Measurements from ENCODE around the gene TEX38. TPM values are rescaled to one million over a fixed set of nuclear protein-coding genes. Genes with fewer than 3 reads are reported as not detected.
"Not testable (repeated sequence)": the region's sequence is repeated elsewhere in the genome, so short reads cannot be mapped to it uniquely, and the experiment has no call there.

The TEX38 gene
- polyA plus RNA-seq, 4 donors, result 0.09 TPM; not detected in 3

DNA sequence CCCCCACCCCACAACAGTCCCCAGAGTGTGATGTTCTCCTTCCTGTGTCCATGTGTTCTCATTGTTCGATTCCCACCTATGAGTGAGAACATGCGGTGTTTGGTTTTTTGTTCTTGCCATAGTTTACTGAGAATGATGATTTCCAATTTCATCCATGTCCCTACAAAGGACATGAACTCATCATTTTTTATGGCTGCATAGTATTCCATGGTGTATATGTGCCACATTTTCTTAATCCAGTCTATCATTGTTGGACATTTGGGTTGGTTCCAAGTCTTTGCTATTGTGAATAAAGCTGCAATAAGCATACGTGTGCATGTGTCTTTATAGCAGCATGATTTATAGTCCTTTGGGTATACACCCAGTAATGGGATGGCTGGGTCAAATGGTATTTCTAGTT, 20.5 kb upstream of the TEX38 start:
- H3K4me1 ChIP-seq (ENCODE audit: control insufficient read depth in 3 of 3, insufficient read depth in 2 of 3, low read depth in 1 of 3, low read length in 2 of 3); H3K27me3 ChIP-seq (ENCODE audit: control insufficient read depth in 3 of 3, insufficient read depth in 3 of 3, low read length in 3 of 3); H3K4me3 ChIP-seq (ENCODE audit: low read depth in 1 of 3, low read length in 3 of 3); H3K27ac ChIP-seq (ENCODE audit: low read depth in 1 of 3, low read length in 2 of 3); DNase-seq; FAIRE-seq: not testable (repeated sequence)
- peaks cover 0 to 15% (median 3%) of the 10 kb centered on the region in 3 donors for H3K36me3 ChIP-seq (ENCODE audit: control insufficient read depth in 3 of 3, insufficient read depth in 2 of 3, low read depth in 1 of 3, low read length in 3 of 3)
- 89 to 98% (median 93%) methylated on average over 3 of the region's 3 CpGs for WGBS, 3 donors
- peaks cover 0 to 14% of the 10 kb centered on the region in 2 donors for H3K9me3 ChIP-seq (ENCODE audit: control insufficient read depth in 2 of 2, insufficient read depth in 1 of 2, low read depth in 1 of 2, low read length in 1 of 2)

DNA sequence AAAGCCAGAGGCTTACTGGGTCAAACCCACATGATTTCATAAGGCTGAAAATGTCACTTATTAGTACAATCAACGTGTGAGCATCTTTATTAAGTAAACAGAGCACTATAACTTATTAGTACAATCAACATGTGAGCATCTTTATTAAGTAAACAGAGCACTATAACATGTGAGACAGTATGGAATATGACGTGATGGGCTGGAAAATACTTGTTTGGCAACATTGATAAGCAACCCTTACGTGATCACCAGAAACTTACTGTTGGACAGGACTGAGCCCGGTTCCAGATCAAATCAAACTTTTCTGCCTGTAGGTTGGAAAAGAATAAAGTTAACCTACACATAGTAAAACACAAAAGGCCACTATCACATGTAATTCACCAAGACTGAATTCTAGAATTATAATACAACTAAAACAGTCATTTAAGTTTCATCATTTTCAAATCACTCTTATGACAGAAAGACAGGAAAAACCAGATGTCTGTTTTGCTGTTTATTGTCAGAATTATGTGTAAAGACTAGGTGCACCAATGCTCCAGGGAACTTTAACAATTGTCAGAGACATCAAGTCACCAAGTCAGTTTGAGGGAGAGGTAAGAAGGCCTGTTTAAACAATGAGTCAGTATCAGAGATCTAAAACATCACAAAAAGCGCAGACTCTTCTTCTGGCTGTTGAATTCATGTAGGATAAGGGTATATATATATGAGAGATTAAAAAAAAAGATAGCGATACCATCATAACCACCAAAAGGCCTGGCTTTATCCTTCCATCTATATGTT, 19.1 kb upstream of the TEX38 start:
- 60 to 69% (median 62%) methylated on average over 6 of the region's 6 CpGs for WGBS, 3 donors
- H3K36me3 ChIP-seq (ENCODE audit: control insufficient read depth in 3 of 3, insufficient read depth in 2 of 3, low read depth in 1 of 3, low read length in 3 of 3), result peaks cover 0 to 15% (median 3%) of the 10 kb centered on the region in 3 donors
- H3K27me3 ChIP-seq (ENCODE audit: control insufficient read depth in 3 of 3, insufficient read depth in 3 of 3, low read length in 3 of 3), result no peaks in the 10 kb centered on the region
- peaks cover 0 to 7% (median 4%) of the 10 kb centered on the region in 3 donors for H3K4me1 ChIP-seq (ENCODE audit: control insufficient read depth in 3 of 3, insufficient read depth in 2 of 3, low read depth in 1 of 3, low read length in 2 of 3)
- peaks cover 0 to 14% of the 10 kb centered on the region in 2 donors for H3K9me3 ChIP-seq (ENCODE audit: control insufficient read depth in 2 of 2, insufficient read depth in 1 of 2, low read depth in 1 of 2, low read length in 1 of 2)
- FAIRE-seq (no peak), DNase-seq (no peak)
- H3K27ac ChIP-seq (ENCODE audit: low read depth in 1 of 3, low read length in 2 of 3), result no peak overlapping the region
- H3K4me3 ChIP-seq (ENCODE audit: low read depth in 1 of 3, low read length in 3 of 3), result no peak overlapping the region

DNA sequence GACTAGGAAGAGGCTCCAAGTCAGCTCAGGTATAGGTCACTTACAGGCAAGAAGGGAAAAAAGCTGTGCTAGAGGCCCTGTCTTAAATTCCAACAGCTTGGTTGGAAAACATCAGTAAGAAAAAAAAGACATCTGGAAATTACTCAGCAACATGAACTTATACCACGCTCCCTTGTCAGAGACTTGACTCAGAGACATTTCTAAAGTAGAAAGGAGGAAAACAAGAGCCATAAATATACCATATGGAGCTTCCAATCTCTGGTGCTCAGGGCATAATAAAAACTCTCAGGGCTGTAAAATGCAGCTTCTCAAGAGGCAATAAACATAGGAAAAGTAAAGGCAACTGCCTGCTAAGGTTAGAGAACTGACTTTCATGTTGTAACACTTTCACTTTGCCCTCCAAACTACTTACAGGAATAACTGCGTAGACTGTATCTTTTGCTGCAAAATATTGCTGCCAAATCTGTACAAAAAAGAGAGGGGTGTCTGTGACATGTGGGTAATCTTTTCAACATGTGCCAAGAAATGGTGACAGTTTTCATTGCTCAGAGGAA, 18.2 kb upstream of the TEX38 start:
- FAIRE-seq (no peak), DNase-seq (peak; percentile 73 to 76)
- Histone ChIP-seq H3K4me3 (ENCODE audit: low read depth in 1 of 3, low read length in 3 of 3) (no peak overlapping the region), H3K27me3 (ENCODE audit: control insufficient read depth in 3 of 3, insufficient read depth in 3 of 3, low read length in 3 of 3) (no peaks in the 10 kb centered on the region), H3K9me3 (ENCODE audit: control insufficient read depth in 2 of 2, insufficient read depth in 1 of 2, low read depth in 1 of 2, low read length in 1 of 2) (peaks cover 0 to 8% of the 10 kb centered on the region in 2 donors), H3K4me1 (ENCODE audit: control insufficient read depth in 3 of 3, insufficient read depth in 2 of 3, low read depth in 1 of 3, low read length in 2 of 3) (peaks cover 0 to 7% (median 4%) of the 10 kb centered on the region in 3 donors), H3K27ac (ENCODE audit: low read depth in 1 of 3, low read length in 2 of 3) (peak overlapping the region; percentile 24 to 63 (median 27)), H3K36me3 (ENCODE audit: control insufficient read depth in 3 of 3, insufficient read depth in 2 of 3, low read depth in 1 of 3, low read length in 3 of 3) (peaks cover 0 to 9% (median 5%) of the 10 kb centered on the region in 3 donors)
- 29 to 56% (median 48%) methylated on average over 2 of the region's 2 CpGs for WGBS, 3 donors

DNA sequence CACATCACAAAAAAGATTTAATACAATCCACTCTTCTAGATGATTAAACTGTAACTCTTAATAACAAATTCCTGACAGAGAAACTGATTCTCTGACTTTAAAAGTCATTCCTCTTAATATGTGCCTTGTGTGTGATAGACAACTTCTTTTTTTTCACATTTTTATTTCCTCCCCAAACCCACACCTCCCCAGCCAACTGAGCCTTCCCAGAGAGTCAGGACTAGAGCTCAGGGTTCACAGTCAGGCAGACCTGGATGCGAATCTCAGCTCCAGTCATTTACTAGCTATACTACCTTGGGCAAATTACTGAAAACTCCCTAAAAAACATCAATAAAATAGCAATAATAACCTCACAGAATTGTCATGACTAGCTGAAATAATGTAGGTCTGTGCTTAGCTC, 17.6 kb upstream of the TEX38 start:
- FAIRE-seq (no peak), DNase-seq (peak in 1 of 2 donors; percentile 26)
- no peak overlapping the region for H3K27ac ChIP-seq (ENCODE audit: low read depth in 1 of 3, low read length in 2 of 3)

DNA sequence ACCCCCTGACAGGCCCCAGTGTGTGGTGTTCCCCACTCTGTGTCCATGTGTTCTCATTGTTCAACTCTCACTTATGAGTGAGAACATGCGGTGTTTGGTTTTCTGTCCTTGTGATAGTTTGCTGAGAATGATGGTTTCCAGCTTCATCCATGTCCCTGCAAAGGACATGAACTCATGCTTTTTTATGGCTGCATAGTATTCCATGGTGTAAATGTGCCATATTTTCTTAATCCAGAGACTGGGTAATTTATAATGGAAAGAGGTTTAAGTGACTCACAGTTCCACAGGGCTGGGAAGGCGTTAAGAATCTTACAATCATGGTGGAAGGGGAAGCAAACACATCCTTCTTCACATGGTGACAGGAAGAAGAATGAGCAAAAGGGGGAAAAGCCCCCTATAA, 17.0 kb upstream of the TEX38 start:
- not testable (repeated sequence) for H3K27ac ChIP-seq (ENCODE audit: low read depth in 1 of 3, low read length in 2 of 3); H3K9me3 ChIP-seq (ENCODE audit: control insufficient read depth in 2 of 2, insufficient read depth in 1 of 2, low read depth in 1 of 2, low read length in 1 of 2); H3K36me3 ChIP-seq (ENCODE audit: control insufficient read depth in 3 of 3, insufficient read depth in 2 of 3, low read depth in 1 of 3, low read length in 3 of 3); FAIRE-seq; H3K27me3 ChIP-seq (ENCODE audit: control insufficient read depth in 3 of 3, insufficient read depth in 3 of 3, low read length in 3 of 3); H3K4me1 ChIP-seq (ENCODE audit: control insufficient read depth in 3 of 3, insufficient read depth in 2 of 3, low read depth in 1 of 3, low read length in 2 of 3); DNase-seq; H3K4me3 ChIP-seq (ENCODE audit: low read depth in 1 of 3, low read length in 3 of 3)
- WGBS, 3 donors, result 95 to 99% (median 96%) methylated on average over 2 of the region's 2 CpGs

More for the DNA sequence above, 17.6 kb upstream of the TEX38 start:
- peaks cover 0 to 7% (median 4%) of the 10 kb centered on the region in 3 donors for H3K4me1 ChIP-seq (ENCODE audit: control insufficient read depth in 3 of 3, insufficient read depth in 2 of 3, low read depth in 1 of 3, low read length in 2 of 3)
- H3K9me3 ChIP-seq (ENCODE audit: control insufficient read depth in 2 of 2, insufficient read depth in 1 of 2, low read depth in 1 of 2, low read length in 1 of 2), result peaks cover 0 to 8% of the 10 kb centered on the region in 2 donors
- H3K4me3 ChIP-seq (ENCODE audit: low read depth in 1 of 3, low read length in 3 of 3), result no peak overlapping the region
- no peaks in the 10 kb centered on the region for H3K27me3 ChIP-seq (ENCODE audit: control insufficient read depth in 3 of 3, insufficient read depth in 3 of 3, low read length in 3 of 3)
- WGBS, 3 donors, result 24 to 66% (median 38%) methylated on average over 1 of the region's 1 CpG
- peaks cover 0 to 5% (median 4%) of the 10 kb centered on the region in 3 donors for H3K36me3 ChIP-seq (ENCODE audit: control insufficient read depth in 3 of 3, insufficient read depth in 2 of 3, low read depth in 1 of 3, low read length in 3 of 3)

DNA sequence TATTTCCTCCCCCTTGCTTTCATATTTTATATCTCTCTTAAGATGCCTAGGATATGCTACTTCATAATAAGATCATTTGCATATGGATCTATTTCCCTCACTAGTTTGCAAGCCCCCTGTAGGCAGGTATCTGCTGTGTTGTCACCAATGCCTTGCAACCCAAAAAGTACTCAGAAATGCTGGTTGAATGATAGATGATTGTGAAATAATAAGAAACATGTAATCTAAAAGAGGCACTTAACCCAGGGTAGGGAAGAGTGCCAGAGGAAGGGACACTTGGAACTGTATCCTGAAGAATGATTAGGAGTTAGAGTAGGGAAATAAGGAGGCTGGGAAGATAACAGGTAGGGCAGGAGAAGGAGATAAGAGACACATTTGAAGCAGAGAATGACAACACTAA, 15.8 kb upstream of the TEX38 start:
- Histone ChIP-seq H3K36me3 (ENCODE audit: control insufficient read depth in 3 of 3, insufficient read depth in 2 of 3, low read depth in 1 of 3, low read length in 3 of 3) (peaks cover 0 to 8% (median 0%) of the 10 kb centered on the region in 3 donors), H3K27ac (ENCODE audit: low read depth in 1 of 3, low read length in 2 of 3) (no peak overlapping the region), H3K4me3 (ENCODE audit: low read depth in 1 of 3, low read length in 3 of 3) (no peak overlapping the region), H3K9me3 (ENCODE audit: control insufficient read depth in 2 of 2, insufficient read depth in 1 of 2, low read depth in 1 of 2, low read length in 1 of 2) (no peaks in the 10 kb centered on the region), H3K4me1 (ENCODE audit: control insufficient read depth in 3 of 3, insufficient read depth in 2 of 3, low read depth in 1 of 3, low read length in 2 of 3) (peaks cover 0 to 7% (median 4%) of the 10 kb centered on the region in 3 donors), H3K27me3 (ENCODE audit: control insufficient read depth in 3 of 3, insufficient read depth in 3 of 3, low read length in 3 of 3) (no peaks in the 10 kb centered on the region)
- no peak for FAIRE-seq
- no peak for DNase-seq

DNA sequence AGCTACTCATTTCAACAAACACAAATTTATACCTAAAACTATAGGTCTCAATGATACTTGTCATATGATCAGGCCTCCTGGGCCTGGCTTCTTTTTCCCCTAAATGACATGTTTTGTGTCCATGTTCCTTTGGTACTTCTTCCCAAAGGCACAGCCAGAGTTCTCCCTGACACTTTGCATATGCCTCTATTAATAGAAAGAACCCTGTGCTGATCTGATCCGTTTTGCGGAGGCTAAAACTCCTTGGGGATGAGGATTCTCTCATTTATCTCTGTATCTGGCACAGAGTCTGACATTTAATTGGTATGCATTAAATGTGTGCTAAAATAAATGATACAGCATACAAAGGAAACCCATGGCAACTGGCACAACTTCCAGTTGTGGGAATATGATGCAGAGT, 15.0 kb upstream of the TEX38 start:
- Histone ChIP-seq H3K36me3 (ENCODE audit: control insufficient read depth in 3 of 3, insufficient read depth in 2 of 3, low read depth in 1 of 3, low read length in 3 of 3) (peaks cover 0 to 8% (median 0%) of the 10 kb centered on the region in 3 donors), H3K9me3 (ENCODE audit: control insufficient read depth in 2 of 2, insufficient read depth in 1 of 2, low read depth in 1 of 2, low read length in 1 of 2) (no peaks in the 10 kb centered on the region), H3K27ac (ENCODE audit: low read depth in 1 of 3, low read length in 2 of 3) (no peak overlapping the region), H3K4me1 (ENCODE audit: control insufficient read depth in 3 of 3, insufficient read depth in 2 of 3, low read depth in 1 of 3, low read length in 2 of 3) (peaks cover 0 to 7% (median 4%) of the 10 kb centered on the region in 3 donors), H3K27me3 (ENCODE audit: control insufficient read depth in 3 of 3, insufficient read depth in 3 of 3, low read length in 3 of 3) (no peaks in the 10 kb centered on the region), H3K4me3 (ENCODE audit: low read depth in 1 of 3, low read length in 3 of 3) (no peak overlapping the region)
- WGBS, 3 donors, result 80 to 89% (median 86%) methylated on average over 2 of the region's 2 CpGs
- no peak for DNase-seq
- no peak for FAIRE-seq

DNA sequence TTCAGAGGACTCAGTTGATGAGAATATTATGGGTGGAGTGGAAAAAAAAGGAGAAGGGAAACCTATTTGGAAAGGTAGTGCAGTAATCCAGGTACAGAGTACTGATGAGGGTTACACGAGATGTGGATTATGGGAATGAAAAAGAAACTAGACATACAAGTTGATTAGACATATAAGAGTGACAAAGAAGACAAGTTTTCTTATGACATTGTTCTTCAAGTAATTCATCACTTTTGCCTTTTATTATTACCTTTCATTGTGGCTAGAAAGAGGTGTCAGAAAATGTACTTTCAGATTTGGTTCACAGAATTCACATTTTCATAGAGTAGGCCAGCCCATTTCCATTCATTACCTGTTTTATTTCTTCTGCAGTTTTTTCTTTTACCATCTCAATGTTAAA, 13.9 kb upstream of the TEX38 start:
- 63 to 89% (median 76%) methylated on average over 1 of the region's 1 CpG for WGBS, 3 donors
- peaks cover 0 to 8% (median 3%) of the 10 kb centered on the region in 3 donors for H3K36me3 ChIP-seq (ENCODE audit: control insufficient read depth in 3 of 3, insufficient read depth in 2 of 3, low read depth in 1 of 3, low read length in 3 of 3)

More for the DNA sequence above, 13.9 kb upstream of the TEX38 start:
- Histone ChIP-seq H3K9me3 (ENCODE audit: control insufficient read depth in 2 of 2, insufficient read depth in 1 of 2, low read depth in 1 of 2, low read length in 1 of 2) (no peaks in the 10 kb centered on the region), H3K4me3 (ENCODE audit: low read depth in 1 of 3, low read length in 3 of 3) (no peak overlapping the region), H3K27me3 (ENCODE audit: control insufficient read depth in 3 of 3, insufficient read depth in 3 of 3, low read length in 3 of 3) (no peaks in the 10 kb centered on the region), H3K4me1 (ENCODE audit: control insufficient read depth in 3 of 3, insufficient read depth in 2 of 3, low read depth in 1 of 3, low read length in 2 of 3) (peaks cover 0 to 7% (median 4%) of the 10 kb centered on the region in 3 donors), H3K27ac (ENCODE audit: low read depth in 1 of 3, low read length in 2 of 3) (no peak overlapping the region)
- no peak for FAIRE-seq
- DNase-seq, result no peak
